GM23338 (cell line): ENCODE data around the gene MRPS22. TPM values are rescaled to one million over a fixed set of nuclear protein-coding genes. Genes with fewer than 3 reads are reported as not detected.

ENCODE experiments used
- ATAC-seq: fragments of 200-7000 bp; cut with Tn5 transposase; 3 replicates; pipeline ENCODE4 v1.9.1; 2020
- DNase-seq: peaks from one replicate; pipeline ENCODE4 v3.0.0-alpha.2; 2015; ENCODE audit warnings: low spot score
- H2AFZ ChIP-seq: fragments of 200-600 bp; sonication (generic); 2 replicates; pipeline ENCODE4 v1.8.0; 2016; ENCODE audit warnings: antibody characterized with exemption, mild to moderate bottlenecking, moderate library complexity
- H3F3A ChIP-seq: fragments of 200-600 bp; sonication (generic); replicated peaks from 2 replicates; pipeline ENCODE4 v1.8.0; 2017; ENCODE audit warnings: antibody characterized with exemption, mixed run types, low read depth
- H3K27ac ChIP-seq: fragments of 200-600 bp; sonication (generic); 2 replicates; pipeline ENCODE4 v1.6.1; 2016; ENCODE audit warnings: low read depth
- H3K27me3 ChIP-seq: fragments of 200-600 bp; sonication (generic); 2 replicates; pipeline ENCODE4 v1.8.0; 2016; ENCODE audit warnings: mild to moderate bottlenecking, mixed run types, moderate library complexity; ENCODE audit not compliant: insufficient read depth
- H3K36me3 ChIP-seq: fragments of 200-600 bp; sonication (generic); 2 replicates; pipeline ENCODE4 v1.8.0; 2016; ENCODE audit warnings: mild to moderate bottlenecking; ENCODE audit not compliant: insufficient read depth
- H3K4me1 ChIP-seq: fragments of 200-600 bp; sonication (generic); 2 replicates; pipeline ENCODE4 v1.8.0; 2016; ENCODE audit warnings: mild to moderate bottlenecking, moderate library complexity; ENCODE audit not compliant: insufficient read depth
- H3K4me2 ChIP-seq: fragments of 200-600 bp; sonication (generic); 2 replicates; pipeline ENCODE4 v1.7.1; 2017; ENCODE audit warnings: mixed run types
- H3K4me3 ChIP-seq: fragments of 200-600 bp; sonication (generic); 2 replicates; pipeline ENCODE4 v1.6.1; 2016; ENCODE audit warnings: mixed run types
- H3K79me2 ChIP-seq: fragments of 200-600 bp; sonication (generic); replicated peaks from 2 replicates; pipeline ENCODE4 v1.8.0; 2017; ENCODE audit warnings: mild to moderate bottlenecking; ENCODE audit not compliant: insufficient read depth
- H3K9me2 ChIP-seq: fragments of 200-600 bp; sonication (generic); 2 replicates; pipeline ENCODE4 v1.8.0; 2017; ENCODE audit not compliant: insufficient read depth
- H4K20me1 ChIP-seq: fragments of 200-600 bp; sonication (generic); replicated peaks from 2 replicates; pipeline ENCODE4 v1.8.0; 2017; ENCODE audit warnings: mild to moderate bottlenecking; ENCODE audit not compliant: insufficient read depth
- H3K27ac Mint-ChIP-seq: 2 replicates; pipeline ENCODE4 v1.8.0; 2020; ENCODE audit warnings: inconsistent platforms, mild to moderate bottlenecking, moderate library complexity, mixed read lengths
- H3K27me3 Mint-ChIP-seq: 3 replicates; pipeline ENCODE4 v1.8.0; 2022; ENCODE audit warnings: low read depth, mild to moderate bottlenecking, moderate library complexity, mixed read lengths, inconsistent platforms; ENCODE audit not compliant: insufficient read depth, poor library complexity
- H3K36me3 Mint-ChIP-seq: 3 replicates; pipeline ENCODE4 v1.8.0; 2021; ENCODE audit warnings: low read depth, mild to moderate bottlenecking, inconsistent platforms, moderate library complexity, mixed read lengths
- H3K4me1 Mint-ChIP-seq: 3 replicates; pipeline ENCODE4 v1.8.0; 2020; ENCODE audit warnings: mild to moderate bottlenecking, inconsistent platforms, mixed read lengths
- H3K4me3 Mint-ChIP-seq: 3 replicates; pipeline ENCODE4 v1.8.0; 2021; ENCODE audit warnings: moderate library complexity, mild to moderate bottlenecking, inconsistent platforms, mixed read lengths
- H3K9me3 Mint-ChIP-seq: 3 replicates; pipeline ENCODE4 v1.8.0; 2020; ENCODE audit warnings: moderate library complexity, mild to moderate bottlenecking, inconsistent platforms, mixed read lengths
- CREB1 ChIP-seq: fragments of 250-450 bp; sonication (Bioruptor Pico); IDR thresholded peaks from 2 replicates; pipeline ENCODE4 v1.5.0; 2020; ENCODE audit warnings: low read depth, mild to moderate bottlenecking, moderate library complexity
- EZH2 ChIP-seq: fragments of 200-600 bp; sonication (generic); IDR thresholded peaks from one replicate; pipeline ENCODE4 v1.8.0; 2017; ENCODE audit warnings: antibody characterized with exemption, mild to moderate bottlenecking, low read depth; ENCODE audit not compliant: unreplicated experiment
- EZH2phosphoT487 ChIP-seq: fragments of 200-600 bp; sonication (generic); IDR thresholded peaks from one replicate; pipeline ENCODE4 v1.8.1; 2018; ENCODE audit warnings: antibody characterized with exemption; ENCODE audit not compliant: unreplicated experiment
- JUNB ChIP-seq: IDR thresholded peaks from one replicate; pipeline ENCODE4 v1.6.1; 2016; ENCODE audit warnings: antibody characterized with exemption; ENCODE audit not compliant: unreplicated experiment
- NANOG ChIP-seq: IDR thresholded peaks from 2 replicates; pipeline ENCODE4 v1.6.1; 2016; ENCODE audit warnings: antibody characterized with exemption, borderline replicate concordance
- POLR2AphosphoS5 ChIP-seq: IDR thresholded peaks from 2 replicates; pipeline ENCODE4 v1.6.1; 2016; ENCODE audit warnings: antibody characterized with exemption, low read depth
- STAT1 ChIP-seq: IDR thresholded peaks from one replicate; pipeline ENCODE4 v1.6.1; 2016; ENCODE audit warnings: antibody characterized with exemption; ENCODE audit not compliant: unreplicated experiment
- ZNF114 ChIP-seq: fragments of 250-450 bp; sonication (Bioruptor Pico); IDR thresholded peaks from 2 replicates; pipeline ENCODE4 v1.5.0; 2020; ENCODE audit warnings: mild to moderate bottlenecking, moderate library complexity
- ZNF331 ChIP-seq: fragments of 250-450 bp; sonication (Bioruptor Pico); IDR thresholded peaks from 2 replicates; pipeline ENCODE4 v1.5.0; 2020; ENCODE audit warnings: low read depth, mild to moderate bottlenecking, moderate library complexity
- polyA plus RNA-seq: library from polyadenylated mRNA; unstranded; fragments of >200 nt; fragmentation: Nextera tagmentation; extraction: Ambion mirVana; gene quantifications from 2 replicates; pipeline ENCODE4 v1.2.1, GENCODE V29; 2016
- total RNA-seq: library from RNA; depleted of rRNA; stranded (reverse); fragments of >200 nt; shearing (Covaris generic); gene quantifications from 2 replicates; pipeline ENCODE4 v1.2.3, GENCODE V29; 2014
- TF ChIP-seq, protein P1 (sequence below): IDR thresholded peaks from 2 replicates; pipeline ENCODE4 v1.6.1; 2016; ENCODE audit warnings: antibody characterized with exemption
- TF ChIP-seq, protein P2 (sequence below), 2 experiments: fragments of 200-600 bp in 1 of 2; sonication (generic) in 1 of 2; conservative IDR thresholded peaks; 2 replicates each; pipeline versions ENCODE4 v1.5.1 to v1.6.1; 2016 to 2017; ENCODE audit warnings: antibody characterized with exemption in 2 of 2, low read depth in 2 of 2, mild to moderate bottlenecking in 2 of 2, moderate library complexity in 1 of 2
- TF ChIP-seq, protein P3 (sequence below): IDR thresholded peaks from one replicate; pipeline ENCODE4 v1.6.1; 2018; ENCODE audit warnings: antibody characterized with exemption; ENCODE audit not compliant: unreplicated experiment
- TF ChIP-seq, protein P4 (sequence below): fragments of 250-450 bp; sonication (Bioruptor Pico); IDR thresholded peaks from 2 replicates; pipeline ENCODE4 v1.5.0; 2020; ENCODE audit warnings: mild to moderate bottlenecking, moderate library complexity

Gene MRPS22
- total and polyA plus RNA-seq, 2 experiments from 2014 or later: 58.4 to 65.6 TPM

DNA sequence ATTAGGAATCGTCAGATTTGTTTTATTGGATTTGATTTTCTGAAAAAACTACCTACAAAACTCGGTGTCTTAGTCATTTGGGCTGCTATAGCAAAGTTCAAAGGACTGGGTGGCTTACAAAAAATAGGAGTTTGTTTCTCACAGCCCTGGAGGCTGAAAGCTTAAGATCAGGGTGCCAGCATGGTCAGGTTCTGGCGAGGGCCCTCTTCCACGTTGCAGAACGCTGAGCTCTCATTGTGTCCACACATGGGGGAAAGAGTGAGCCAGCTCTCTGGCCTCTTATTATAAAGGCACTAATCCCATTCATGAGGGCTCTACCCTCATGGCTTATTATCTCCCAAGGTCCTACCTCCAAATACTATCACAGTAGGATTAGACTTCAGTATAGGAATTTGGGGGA, 40.6 kb upstream of the MRPS22 start:
- TF ChIP-seq CREB1 (no peak), JUNB (no peak), EZH2phosphoT487 (no peak), POLR2AphosphoS5 (no peak), STAT1 (no peak), EZH2 (no peak), ZNF331 (CRISPR knock-in tag) (no peak), NANOG (no peak), ZNF114 (no peak)
- TF ChIP-seq, protein P1, sequence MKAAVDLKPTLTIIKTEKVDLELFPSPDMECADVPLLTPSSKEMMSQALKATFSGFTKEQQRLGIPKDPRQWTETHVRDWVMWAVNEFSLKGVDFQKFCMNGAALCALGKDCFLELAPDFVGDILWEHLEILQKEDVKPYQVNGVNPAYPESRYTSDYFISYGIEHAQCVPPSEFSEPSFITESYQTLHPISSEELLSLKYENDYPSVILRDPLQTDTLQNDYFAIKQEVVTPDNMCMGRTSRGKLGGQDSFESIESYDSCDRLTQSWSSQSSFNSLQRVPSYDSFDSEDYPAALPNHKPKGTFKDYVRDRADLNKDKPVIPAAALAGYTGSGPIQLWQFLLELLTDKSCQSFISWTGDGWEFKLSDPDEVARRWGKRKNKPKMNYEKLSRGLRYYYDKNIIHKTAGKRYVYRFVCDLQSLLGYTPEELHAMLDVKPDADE: no peak
- TF ChIP-seq, protein P2, sequence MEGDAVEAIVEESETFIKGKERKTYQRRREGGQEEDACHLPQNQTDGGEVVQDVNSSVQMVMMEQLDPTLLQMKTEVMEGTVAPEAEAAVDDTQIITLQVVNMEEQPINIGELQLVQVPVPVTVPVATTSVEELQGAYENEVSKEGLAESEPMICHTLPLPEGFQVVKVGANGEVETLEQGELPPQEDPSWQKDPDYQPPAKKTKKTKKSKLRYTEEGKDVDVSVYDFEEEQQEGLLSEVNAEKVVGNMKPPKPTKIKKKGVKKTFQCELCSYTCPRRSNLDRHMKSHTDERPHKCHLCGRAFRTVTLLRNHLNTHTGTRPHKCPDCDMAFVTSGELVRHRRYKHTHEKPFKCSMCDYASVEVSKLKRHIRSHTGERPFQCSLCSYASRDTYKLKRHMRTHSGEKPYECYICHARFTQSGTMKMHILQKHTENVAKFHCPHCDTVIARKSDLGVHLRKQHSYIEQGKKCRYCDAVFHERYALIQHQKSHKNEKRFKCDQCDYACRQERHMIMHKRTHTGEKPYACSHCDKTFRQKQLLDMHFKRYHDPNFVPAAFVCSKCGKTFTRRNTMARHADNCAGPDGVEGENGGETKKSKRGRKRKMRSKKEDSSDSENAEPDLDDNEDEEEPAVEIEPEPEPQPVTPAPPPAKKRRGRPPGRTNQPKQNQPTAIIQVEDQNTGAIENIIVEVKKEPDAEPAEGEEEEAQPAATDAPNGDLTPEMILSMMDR (conservative IDR thresholded peaks at IDR 0.05; ENCODE audit: low read depth in 2 of 2): no peak
- TF ChIP-seq, protein P3, sequence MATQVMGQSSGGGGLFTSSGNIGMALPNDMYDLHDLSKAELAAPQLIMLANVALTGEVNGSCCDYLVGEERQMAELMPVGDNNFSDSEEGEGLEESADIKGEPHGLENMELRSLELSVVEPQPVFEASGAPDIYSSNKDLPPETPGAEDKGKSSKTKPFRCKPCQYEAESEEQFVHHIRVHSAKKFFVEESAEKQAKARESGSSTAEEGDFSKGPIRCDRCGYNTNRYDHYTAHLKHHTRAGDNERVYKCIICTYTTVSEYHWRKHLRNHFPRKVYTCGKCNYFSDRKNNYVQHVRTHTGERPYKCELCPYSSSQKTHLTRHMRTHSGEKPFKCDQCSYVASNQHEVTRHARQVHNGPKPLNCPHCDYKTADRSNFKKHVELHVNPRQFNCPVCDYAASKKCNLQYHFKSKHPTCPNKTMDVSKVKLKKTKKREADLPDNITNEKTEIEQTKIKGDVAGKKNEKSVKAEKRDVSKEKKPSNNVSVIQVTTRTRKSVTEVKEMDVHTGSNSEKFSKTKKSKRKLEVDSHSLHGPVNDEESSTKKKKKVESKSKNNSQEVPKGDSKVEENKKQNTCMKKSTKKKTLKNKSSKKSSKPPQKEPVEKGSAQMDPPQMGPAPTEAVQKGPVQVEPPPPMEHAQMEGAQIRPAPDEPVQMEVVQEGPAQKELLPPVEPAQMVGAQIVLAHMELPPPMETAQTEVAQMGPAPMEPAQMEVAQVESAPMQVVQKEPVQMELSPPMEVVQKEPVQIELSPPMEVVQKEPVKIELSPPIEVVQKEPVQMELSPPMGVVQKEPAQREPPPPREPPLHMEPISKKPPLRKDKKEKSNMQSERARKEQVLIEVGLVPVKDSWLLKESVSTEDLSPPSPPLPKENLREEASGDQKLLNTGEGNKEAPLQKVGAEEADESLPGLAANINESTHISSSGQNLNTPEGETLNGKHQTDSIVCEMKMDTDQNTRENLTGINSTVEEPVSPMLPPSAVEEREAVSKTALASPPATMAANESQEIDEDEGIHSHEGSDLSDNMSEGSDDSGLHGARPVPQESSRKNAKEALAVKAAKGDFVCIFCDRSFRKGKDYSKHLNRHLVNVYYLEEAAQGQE: no peak
- TF ChIP-seq, protein P4, sequence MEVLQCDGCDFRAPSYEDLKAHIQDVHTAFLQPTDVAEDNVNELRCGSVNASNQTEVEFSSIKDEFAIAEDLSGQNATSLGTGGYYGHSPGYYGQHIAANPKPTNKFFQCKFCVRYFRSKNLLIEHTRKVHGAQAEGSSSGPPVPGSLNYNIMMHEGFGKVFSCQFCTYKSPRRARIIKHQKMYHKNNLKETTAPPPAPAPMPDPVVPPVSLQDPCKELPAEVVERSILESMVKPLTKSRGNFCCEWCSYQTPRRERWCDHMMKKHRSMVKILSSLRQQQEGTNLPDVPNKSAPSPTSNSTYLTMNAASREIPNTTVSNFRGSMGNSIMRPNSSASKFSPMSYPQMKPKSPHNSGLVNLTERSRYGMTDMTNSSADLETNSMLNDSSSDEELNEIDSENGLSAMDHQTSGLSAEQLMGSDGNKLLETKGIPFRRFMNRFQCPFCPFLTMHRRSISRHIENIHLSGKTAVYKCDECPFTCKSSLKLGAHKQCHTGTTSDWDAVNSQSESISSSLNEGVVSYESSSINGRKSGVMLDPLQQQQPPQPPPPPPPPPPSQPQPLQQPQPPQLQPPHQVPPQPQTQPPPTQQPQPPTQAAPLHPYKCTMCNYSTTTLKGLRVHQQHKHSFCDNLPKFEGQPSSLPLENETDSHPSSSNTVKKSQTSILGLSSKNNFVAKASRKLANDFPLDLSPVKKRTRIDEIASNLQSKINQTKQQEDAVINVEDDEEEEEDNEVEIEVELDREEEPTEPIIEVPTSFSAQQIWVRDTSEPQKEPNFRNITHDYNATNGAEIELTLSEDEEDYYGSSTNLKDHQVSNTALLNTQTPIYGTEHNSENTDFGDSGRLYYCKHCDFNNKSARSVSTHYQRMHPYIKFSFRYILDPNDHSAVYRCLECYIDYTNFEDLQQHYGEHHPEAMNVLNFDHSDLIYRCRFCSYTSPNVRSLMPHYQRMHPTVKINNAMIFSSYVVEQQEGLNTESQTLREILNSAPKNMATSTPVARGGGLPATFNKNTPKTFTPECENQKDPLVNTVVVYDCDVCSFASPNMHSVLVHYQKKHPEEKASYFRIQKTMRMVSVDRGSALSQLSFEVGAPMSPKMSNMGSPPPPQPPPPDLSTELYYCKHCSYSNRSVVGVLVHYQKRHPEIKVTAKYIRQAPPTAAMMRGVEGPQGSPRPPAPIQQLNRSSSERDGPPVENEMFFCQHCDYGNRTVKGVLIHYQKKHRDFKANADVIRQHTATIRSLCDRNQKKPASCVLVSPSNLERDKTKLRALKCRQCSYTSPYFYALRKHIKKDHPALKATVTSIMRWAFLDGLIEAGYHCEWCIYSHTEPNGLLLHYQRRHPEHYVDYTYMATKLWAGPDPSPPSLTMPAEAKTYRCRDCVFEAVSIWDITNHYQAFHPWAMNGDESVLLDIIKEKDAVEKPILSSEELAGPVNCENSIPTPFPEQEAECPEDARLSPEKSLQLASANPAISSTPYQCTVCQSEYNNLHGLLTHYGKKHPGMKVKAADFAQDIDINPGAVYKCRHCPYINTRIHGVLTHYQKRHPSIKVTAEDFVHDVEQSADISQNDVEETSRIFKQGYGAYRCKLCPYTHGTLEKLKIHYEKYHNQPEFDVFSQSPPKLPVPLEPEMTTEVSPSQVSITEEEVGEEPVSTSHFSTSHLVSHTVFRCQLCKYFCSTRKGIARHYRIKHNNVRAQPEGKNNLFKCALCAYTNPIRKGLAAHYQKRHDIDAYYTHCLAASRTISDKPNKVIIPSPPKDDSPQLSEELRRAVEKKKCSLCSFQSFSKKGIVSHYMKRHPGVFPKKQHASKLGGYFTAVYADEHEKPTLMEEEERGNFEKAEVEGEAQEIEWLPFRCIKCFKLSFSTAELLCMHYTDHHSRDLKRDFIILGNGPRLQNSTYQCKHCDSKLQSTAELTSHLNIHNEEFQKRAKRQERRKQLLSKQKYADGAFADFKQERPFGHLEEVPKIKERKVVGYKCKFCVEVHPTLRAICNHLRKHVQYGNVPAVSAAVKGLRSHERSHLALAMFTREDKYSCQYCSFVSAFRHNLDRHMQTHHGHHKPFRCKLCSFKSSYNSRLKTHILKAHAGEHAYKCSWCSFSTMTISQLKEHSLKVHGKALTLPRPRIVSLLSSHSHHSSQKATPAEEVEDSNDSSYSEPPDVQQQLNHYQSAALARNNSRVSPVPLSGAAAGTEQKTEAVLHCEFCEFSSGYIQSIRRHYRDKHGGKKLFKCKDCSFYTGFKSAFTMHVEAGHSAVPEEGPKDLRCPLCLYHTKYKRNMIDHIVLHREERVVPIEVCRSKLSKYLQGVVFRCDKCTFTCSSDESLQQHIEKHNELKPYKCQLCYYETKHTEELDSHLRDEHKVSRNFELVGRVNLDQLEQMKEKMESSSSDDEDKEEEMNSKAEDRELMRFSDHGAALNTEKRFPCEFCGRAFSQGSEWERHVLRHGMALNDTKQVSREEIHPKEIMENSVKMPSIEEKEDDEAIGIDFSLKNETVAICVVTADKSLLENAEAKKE: no peak
- H3K27me3 ChIP-seq: no peaks in the 10 kb centered on the region
- H3F3A ChIP-seq: no peaks in the 10 kb centered on the region
- H3K4me3 ChIP-seq: no peak overlapping the region
- no peaks in the 10 kb centered on the region for H3K79me2 ChIP-seq
- peaks cover 14% of the 10 kb centered on the region for H3K4me1 Mint-ChIP-seq
- peaks cover 2% of the 10 kb centered on the region; the same call in 1 of the 2 replicates for H3K9me2 ChIP-seq
- peaks cover 8% of the 10 kb centered on the region for H3K4me1 ChIP-seq
- H4K20me1 ChIP-seq: no peaks in the 10 kb centered on the region
- H3K27me3 Mint-ChIP-seq: peaks cover 13% of the 10 kb centered on the region
- H3K4me3 Mint-ChIP-seq: no peak overlapping the region
- no peak overlapping the region for H3K27ac Mint-ChIP-seq
- H3K9me3 Mint-ChIP-seq: no peaks in the 10 kb centered on the region; the same call in 2 of the 3 replicates
- no peak for DNase-seq
- H3K36me3 Mint-ChIP-seq: no peaks in the 10 kb centered on the region
- H3K36me3 ChIP-seq: no peaks in the 10 kb centered on the region
- no peak overlapping the region for H3K4me2 ChIP-seq
- ATAC-seq: no peak
- no peak overlapping the region for H2AFZ ChIP-seq
- H3K27ac ChIP-seq: no peak overlapping the region
